Body of pancreas (tissue), 4 donors: ENCODE measurements around the gene POLL. TPM values are rescaled to one million over a fixed set of nuclear protein-coding genes. Genes with fewer than 3 reads are reported as not detected.

ENCODE experiments used
- ATAC-seq: fragments of 150-250 bp; one replicate; pipeline ENCODE4 v1.9.1; 2016
- DNase-seq, 4 donors: peaks; one replicate each; pipeline ENCODE4 v3.0.0-alpha.2; 2019
- H3K27ac ChIP-seq, 4 donors: fragments of 200-600 bp; sonication (generic); 1 replicate in 3 of 4; 2 replicates in 1 of 4; pipeline versions ENCODE4 v1.5.1 to v1.6.1; 2016 to 2019; ENCODE audit warnings: mild to moderate bottlenecking in 1 of 4, mixed read lengths in 1 of 4, moderate library complexity in 1 of 4
- H3K27me3 ChIP-seq, 2 donors: fragments of 200-600 bp; sonication (generic); one replicate each; pipeline ENCODE4 v1.6.0; 2016; ENCODE audit warnings: mild to moderate bottlenecking in 1 of 2
- H3K36me3 ChIP-seq, 2 donors: fragments of 200-600 bp; sonication (generic); replicated peaks in 1 of 2; 2 replicates each; pipeline ENCODE4 v1.5.1; 2016; ENCODE audit warnings: low read depth in 2 of 2; ENCODE audit not compliant: insufficient read depth in 1 of 2
- H3K4me1 ChIP-seq: fragments of 200-600 bp; sonication (generic); one replicate; pipeline ENCODE4 v1.6.0; 2016
- H3K4me3 ChIP-seq, 2 donors: fragments of 200-600 bp; sonication (generic); 1 replicate in 1 of 2; 2 replicates in 1 of 2; pipeline ENCODE4 v1.5.1; 2016 to 2019
- H3K9me3 ChIP-seq, 3 donors: fragments of 200-600 bp; sonication (generic); 1 replicate in 2 of 3; 2 replicates in 1 of 3; pipeline ENCODE4 v1.5.1; 2016
- CTCF ChIP-seq, 7 experiments: fragments of 450-650 bp in 4 of 7; fragments of 200-600 bp in 3 of 7; sonication (generic) in 3 of 7; IDR thresholded peaks; one replicate each; pipeline ENCODE4 v1.5.1; 2016 to 2019; ENCODE audit warnings: antibody characterized with exemption in 7 of 7
- POLR2A ChIP-seq, 3 donors: fragments of 450-650 bp; IDR thresholded peaks; one replicate each; pipeline ENCODE4 v1.6.1; 2016; ENCODE audit warnings: antibody characterized with exemption in 3 of 3, mild to moderate bottlenecking in 2 of 3
- WGBS, 2 donors: methylation state at CpG; one replicate each; pipeline ENCODE4 v1.1.5; 2017; 5-methylcytosine and 5-hydroxymethylcytosine counted together
- intact Hi-C: fragments of 100-400 bp; cut with DNase I; formaldehyde crosslinking; loops from one replicate; pipeline ENCODE4 v1.15.1; 2023
- total RNA-seq, 2 donors: library from RNA; depleted of rRNA; stranded (reverse); fragments of >200 nt; gene quantifications; one replicate each; pipeline ENCODE4 v1.1.0, GENCODE V29; 2016

POLL gene
- total RNA-seq, 2 donors from 2014 or later = 36.9 to 38.4 TPM

DNA sequence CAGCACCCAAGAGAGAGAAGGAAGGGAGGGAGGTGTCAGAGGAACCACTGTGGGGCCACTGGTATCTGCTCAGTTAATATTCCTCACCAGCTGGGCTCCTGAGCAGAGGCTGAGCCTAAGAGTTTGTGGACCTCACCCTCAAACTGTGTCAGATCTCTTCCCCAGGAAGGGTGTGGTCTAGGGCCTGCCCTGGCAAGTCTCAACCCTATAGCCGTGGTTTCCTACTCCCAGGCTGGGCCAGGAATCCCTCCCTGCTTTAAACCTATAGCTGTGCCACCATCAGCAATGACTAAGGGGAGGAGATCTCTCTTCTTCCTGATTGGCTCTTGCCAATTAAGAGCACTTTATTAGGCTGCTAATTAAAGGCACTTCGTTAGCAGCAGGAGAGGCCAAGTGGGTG is 29.9 kb downstream of the POLL start:
- H3K4me1 ChIP-seq = no peaks in the 10 kb centered on the region
- TF ChIP-seq CTCF (IDR thresholded peaks at IDR 0.05) (no peak), POLR2A (IDR thresholded peaks at IDR 0.05) (no peak)
- WGBS, 2 donors = 57 to 100% methylated on average over 2 of the region's 2 CpGs
- H3K27me3 ChIP-seq = no peaks in the 10 kb centered on the region
- no peaks in the 10 kb centered on the region for H3K9me3 ChIP-seq
- intact Hi-C loops = no loop called here
- H3K36me3 ChIP-seq = no peaks in the 10 kb centered on the region
- DNase-seq = no peak
- no peak overlapping the region for H3K4me3 ChIP-seq
- no peak for ATAC-seq
- no peak overlapping the region for H3K27ac ChIP-seq

DNA sequence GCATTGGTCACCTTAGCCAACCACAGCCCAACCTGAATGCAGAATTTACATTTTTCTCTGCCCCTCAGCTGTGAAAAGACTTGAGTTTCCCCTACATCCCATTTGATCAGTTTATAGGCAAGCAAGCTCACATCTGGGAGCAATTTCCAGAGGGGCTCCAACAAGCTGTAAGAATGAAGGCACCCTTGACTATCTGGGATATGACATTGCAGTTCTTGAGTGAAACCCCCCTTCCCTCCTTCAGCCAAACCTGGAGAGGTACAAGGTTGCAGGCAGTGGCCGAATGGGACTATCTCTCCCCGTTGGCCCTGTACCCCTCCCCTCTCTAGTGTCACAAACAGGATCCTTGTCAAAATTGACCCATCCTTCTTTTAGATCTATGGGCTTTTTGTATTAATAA is 30.5 kb downstream of the POLL start:
- ATAC-seq = no peak
- Histone ChIP-seq H3K9me3 (no peaks in the 10 kb centered on the region), H3K36me3 (no peaks in the 10 kb centered on the region), H3K4me3 (no peak overlapping the region), H3K27me3 (no peaks in the 10 kb centered on the region), H3K27ac (no peak overlapping the region), H3K4me1 (no peaks in the 10 kb centered on the region)
- 79 to 81% methylated on average over 2 of the region's 2 CpGs for WGBS, 2 donors
- intact Hi-C loops = no loop called here
- DNase-seq = no peak
- TF ChIP-seq CTCF (IDR thresholded peaks at IDR 0.05) (no peak), POLR2A (IDR thresholded peaks at IDR 0.05) (no peak)

DNA sequence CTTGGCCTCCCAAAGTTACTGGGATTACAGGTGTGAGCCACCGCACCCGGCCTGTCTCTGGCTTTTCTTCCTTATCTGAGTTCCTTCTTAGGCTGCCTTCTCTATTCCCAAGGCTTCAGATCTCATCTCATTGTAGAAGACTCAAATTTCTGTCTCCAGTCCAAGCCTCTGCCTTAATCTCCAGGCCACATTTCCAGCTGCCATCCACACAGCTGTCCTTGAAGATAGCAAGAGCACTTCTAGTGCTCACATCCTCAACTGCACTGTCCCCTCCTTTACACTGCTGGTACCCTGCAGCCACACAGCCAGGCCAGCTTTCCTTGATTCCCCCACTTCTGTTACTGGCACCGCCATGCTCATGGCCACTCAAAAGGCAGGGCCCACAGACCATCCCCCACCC is 35.6 kb downstream of the POLL start:
- Histone ChIP-seq H3K27me3 (no peaks in the 10 kb centered on the region), H3K36me3 (no peaks in the 10 kb centered on the region), H3K4me1 (peaks cover 4% of the 10 kb centered on the region), H3K4me3 (no peak overlapping the region), H3K27ac (no peak overlapping the region), H3K9me3 (no peaks in the 10 kb centered on the region)
- ATAC-seq (no peak), DNase-seq (no peak)
- intact Hi-C loops = no loop called here
- TF ChIP-seq CTCF (IDR thresholded peaks at IDR 0.05) (no peak), POLR2A (IDR thresholded peaks at IDR 0.05) (no peak)
- WGBS, 2 donors = 95 to 98% methylated on average over 3 of the region's 3 CpGs

DNA sequence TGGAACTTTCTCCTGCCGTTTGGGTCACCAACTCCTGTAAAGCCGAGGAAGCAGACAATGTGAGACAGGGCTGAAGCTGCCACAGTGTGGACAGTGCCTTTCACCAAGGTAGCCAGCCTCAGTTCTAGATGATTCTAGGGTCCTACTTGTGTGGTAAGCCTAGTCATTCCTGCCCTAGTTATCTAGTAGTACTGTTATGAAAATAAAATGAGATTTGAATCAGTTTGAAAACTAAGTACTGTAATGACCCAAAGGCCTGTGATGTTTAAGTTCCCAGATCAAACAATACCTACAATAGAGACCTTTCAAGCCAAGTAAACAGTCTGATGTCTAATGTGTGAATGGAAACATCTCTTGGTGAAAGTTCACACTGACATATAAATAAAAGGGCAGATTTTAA is 37.1 kb downstream of the POLL start:
- intact Hi-C loops = no loop called here
- peaks cover 4% of the 10 kb centered on the region for H3K4me1 ChIP-seq
- TF ChIP-seq CTCF (IDR thresholded peaks at IDR 0.05) (no peak), POLR2A (IDR thresholded peaks at IDR 0.05) (no peak)
- H3K4me3 ChIP-seq = no peak overlapping the region
- no peaks in the 10 kb centered on the region for H3K36me3 ChIP-seq
- ATAC-seq (no peak), DNase-seq (no peak)
- no peaks in the 10 kb centered on the region for H3K27me3 ChIP-seq
- no peaks in the 10 kb centered on the region for H3K9me3 ChIP-seq
- 90 to 96% methylated on average over 2 of the region's 2 CpGs for WGBS, 2 donors
- H3K27ac ChIP-seq = no peak overlapping the region

DNA sequence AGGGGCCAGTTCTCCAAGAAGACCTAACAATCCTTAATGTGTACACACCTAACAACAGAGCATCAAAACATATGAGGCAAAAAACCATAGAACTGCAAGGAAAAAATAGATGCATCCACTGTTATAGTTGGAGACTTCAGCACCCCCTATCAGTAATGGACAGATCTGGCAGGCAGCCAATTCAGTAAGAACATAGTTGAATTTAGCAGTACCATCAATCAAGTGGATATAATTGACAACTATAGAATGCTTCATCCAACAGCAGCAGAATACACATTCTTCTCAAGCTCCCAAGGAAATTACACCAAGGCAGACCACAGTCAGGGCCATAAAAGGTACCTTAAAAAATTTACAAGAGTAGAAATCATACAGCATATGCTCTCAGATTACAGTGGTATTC is 42.2 kb downstream of the POLL start:
- no peak for DNase-seq
- Histone ChIP-seq H3K27ac (no peak overlapping the region), H3K9me3 (no peaks in the 10 kb centered on the region), H3K4me1 (peaks cover 4% of the 10 kb centered on the region), H3K36me3 (no peaks in the 10 kb centered on the region), H3K4me3 (no peak overlapping the region), H3K27me3 (no peaks in the 10 kb centered on the region)
- TF ChIP-seq CTCF (IDR thresholded peaks at IDR 0.05) = no peak
- no peak for TF ChIP-seq POLR2A (IDR thresholded peaks at IDR 0.05)
- intact Hi-C loops = no loop called here
- ATAC-seq = no peak
